HG03135 (cell line): ENCODE measurements around the gene ILKAP.

Experiments used
- ATAC-seq: cut with Tn5 transposase; IDR thresholded peaks from one replicate; pipeline ENCODE4 v1.9.1; 2021; ENCODE audit warnings: mild to moderate bottlenecking, moderate library complexity; ENCODE audit not compliant: unreplicated experiment

The ILKAP gene

DNA sequence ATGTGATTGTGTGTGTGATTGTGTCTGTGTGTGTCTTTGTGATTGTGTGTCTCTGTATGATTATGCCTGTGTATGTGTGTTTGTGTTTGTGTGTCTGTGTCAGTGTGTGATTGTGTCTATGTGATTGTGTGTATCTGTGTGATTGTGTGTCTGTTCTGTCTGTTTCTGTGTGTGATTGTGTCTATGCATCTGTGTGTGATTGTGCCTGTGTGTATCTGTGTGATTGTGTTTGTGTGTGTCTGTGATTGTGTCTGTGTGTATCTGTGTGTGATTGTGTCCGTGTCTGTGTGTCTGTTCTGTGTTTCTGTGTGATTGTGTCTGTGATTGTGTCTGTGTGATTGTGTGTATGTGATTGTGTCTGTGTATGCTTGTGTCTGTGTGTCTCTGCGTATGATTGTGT is 77.2 kb downstream of the ILKAP start:
- no peak for ATAC-seq

DNA sequence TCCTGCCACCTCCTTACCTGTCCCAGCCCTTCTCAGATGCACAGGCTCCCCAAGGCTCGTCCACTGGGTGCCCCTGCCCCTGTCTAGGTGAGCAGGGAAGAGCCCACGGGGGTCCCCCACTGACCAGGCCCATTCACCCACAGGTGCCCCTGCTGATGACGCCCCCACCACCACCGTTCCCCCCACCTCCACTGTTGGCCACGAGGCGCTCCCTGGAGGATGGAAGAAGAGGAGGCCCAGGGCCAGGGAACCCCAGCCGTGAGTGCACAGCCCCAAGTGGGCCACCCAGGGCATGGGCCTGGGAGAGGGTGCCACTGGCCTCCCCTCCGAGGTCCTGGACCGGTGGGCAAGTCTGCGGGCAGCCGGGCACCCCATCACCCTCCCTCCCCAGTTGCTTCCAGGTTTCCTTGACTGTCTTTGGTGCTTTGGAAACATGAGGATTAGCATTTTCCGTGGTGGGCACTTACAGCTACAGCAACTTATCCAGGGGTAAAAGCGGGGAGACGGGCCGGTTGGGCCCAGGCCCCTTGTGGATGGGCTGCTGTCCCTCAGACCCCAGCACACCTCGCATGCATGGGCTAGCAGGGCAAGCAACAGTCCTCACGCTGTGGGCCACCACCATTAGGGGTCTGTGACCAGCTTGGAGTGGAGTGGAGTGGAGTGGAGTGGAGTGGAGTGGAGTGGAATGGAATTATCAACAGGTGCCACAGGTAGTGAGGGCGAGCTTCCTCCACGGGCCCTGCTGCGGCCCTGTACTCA is 78.2 kb downstream of the ILKAP start:
- ATAC-seq = no peak

GRCh38 chr2:238124488-238125126 is 78.9 kb downstream of the ILKAP start:
- no peak for ATAC-seq

- no peak for ATAC-seq
Measured at GRCh38 chr2:238123991-238124470, 79.5 kb downstream of the ILKAP start.

- ATAC-seq = no peak
Measured at GRCh38 chr2:238123218-238123971, 80.1 kb downstream of the ILKAP start.

DNA sequence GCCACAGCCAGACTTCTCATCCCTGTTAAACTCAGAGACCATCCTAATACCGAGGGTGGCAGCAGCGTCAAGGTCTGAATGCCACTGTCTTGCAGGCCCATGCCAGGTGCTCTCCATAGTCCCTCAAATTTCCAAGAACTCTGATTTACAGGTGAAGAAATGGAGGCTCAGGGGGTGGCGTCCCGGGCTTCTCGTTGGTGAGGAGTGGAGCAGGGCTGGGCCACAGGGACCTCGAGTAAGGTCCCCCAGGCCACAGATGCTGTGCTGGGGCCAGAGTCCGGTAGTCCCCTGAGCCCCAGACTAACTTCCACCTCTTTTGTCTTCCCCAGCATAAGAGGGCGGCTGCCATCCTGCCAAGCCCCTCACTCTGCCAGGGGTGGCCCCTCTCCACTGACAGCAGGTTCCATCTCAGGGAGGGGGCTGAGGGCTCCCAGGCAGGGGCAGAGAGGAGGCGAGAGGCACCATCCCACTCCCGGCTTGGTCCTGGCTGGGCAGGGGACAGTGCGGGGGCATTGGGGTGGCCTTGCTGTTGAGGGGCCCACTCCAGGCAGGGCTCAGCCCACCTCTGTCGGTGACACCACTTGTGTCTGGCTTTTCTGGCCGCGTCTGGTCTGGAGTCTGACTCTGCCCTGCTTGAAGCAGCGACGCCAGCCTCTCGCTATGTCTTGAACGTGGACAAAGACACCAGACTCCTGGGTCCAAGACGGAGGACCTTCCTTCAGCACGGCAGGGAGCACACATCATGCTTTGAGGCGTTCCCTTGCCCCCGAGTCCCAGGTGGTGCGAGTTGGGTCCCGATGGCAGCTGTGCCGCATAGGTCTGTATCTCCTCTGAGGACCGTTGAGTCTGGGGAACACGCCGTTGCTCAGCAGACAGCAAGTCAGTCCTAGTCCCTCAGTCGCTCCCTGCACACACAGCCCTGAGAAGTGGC is 80.9 kb downstream of the ILKAP start:
- no peak for ATAC-seq

GRCh38 chr2:238121511-238122286 is 81.8 kb downstream of the ILKAP start:
- ATAC-seq = no peak

DNA sequence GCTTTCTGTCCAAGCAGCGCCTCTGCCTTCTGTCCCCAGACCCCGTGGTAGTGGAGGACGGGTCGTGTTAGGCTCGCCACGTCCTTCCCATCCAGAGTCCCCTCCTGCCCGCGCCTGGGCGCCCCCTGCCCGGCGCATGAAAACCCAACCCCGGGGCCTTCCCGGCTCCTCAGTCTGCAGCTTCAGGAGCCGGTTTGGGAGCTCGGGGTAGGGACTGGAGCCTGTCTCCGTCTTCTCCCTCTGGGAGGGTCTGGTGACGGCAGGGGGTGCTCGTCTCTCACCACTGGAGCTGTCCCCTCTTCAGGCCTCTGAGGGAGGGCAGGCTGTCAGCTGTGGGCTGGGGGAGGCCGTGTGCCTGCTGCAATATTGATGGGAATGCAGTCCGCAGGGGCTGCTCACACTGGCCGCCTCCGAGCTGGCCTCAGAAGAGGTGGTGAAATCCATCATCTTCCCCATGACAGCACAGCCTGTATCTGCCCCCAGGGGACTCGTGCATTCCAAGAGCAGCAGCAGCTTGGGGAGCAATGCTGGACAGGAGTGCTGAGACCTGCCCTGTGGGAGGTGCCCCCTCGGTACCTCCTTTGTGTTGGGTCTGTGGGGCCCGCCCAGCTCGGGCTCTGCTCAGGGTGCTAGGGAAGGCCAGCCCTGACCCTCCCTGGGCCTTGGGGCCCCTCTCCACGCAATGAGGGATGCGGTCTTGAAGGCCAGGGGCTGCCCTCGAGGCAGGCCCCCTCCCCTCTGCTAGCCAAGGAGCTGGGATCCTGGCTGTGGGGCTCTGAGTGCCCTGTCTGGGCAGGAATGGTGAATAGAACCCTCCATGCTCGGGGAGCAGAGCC is 82.8 kb downstream of the ILKAP start:
- ATAC-seq = no peak
